A673 (cell line): ENCODE data around the gene ERBIN. TPM values are rescaled to one million over a fixed set of nuclear protein-coding genes. Genes with fewer than 3 reads are reported as not detected.

Experiments used
- BruUV-seq: library from RNA; stranded (reverse); fragments of 400-500 nt; replicated peaks from 2 replicates; lab custom pipeline; 2021; lab: Mats Ljungman, UMichigan
- CTCF ChIA-PET: fragments of 300-600 bp; sonication (Branson Sonifier 250); formaldehyde crosslinking; loops from one replicate; lab custom pipeline; 2022; ENCODE audit warnings: antibody characterized with exemption; lab: Charles Lee
- POLR2A ChIA-PET: fragments of 300-600 bp; sonication (Branson Sonifier 250); formaldehyde crosslinking; loops from one replicate; lab custom pipeline; 2022; ENCODE audit warnings: antibody characterized with exemption; ENCODE audit not compliant: low non-redundant PET; lab: Charles Lee
- DNase-seq: peaks from one replicate; pipeline ENCODE4 v3.0.0-alpha.2; 2015; ENCODE audit warnings: low spot score
- H3K27ac ChIP-seq: fragments of 200-600 bp; sonication (generic); 2 replicates; pipeline ENCODE4 v1.5.1; 2016; ENCODE audit warnings: mixed run types, low read depth, mild to moderate bottlenecking, mixed read lengths, antibody characterized with exemption, low read length; ENCODE audit not compliant: poor library complexity, severe bottlenecking
- H3K27me3 ChIP-seq: fragments of 200-600 bp; sonication (generic); replicated peaks from 2 replicates; pipeline ENCODE4 v1.6.1; 2017; ENCODE audit warnings: mixed run types, low read depth, mild to moderate bottlenecking, mixed read lengths, antibody characterized with exemption, low read length; ENCODE audit not compliant: insufficient read depth, poor library complexity
- H3K36me3 ChIP-seq: fragments of 200-600 bp; sonication (generic); 2 replicates; pipeline ENCODE4 v1.6.1; 2016; ENCODE audit warnings: mixed run types, mild to moderate bottlenecking, mixed read lengths, antibody characterized with exemption, low read length; ENCODE audit not compliant: insufficient read depth, poor library complexity, severe bottlenecking
- H3K4me1 ChIP-seq: fragments of 200-600 bp; sonication (generic); 2 replicates; pipeline ENCODE4 v1.6.1; 2017; ENCODE audit warnings: mixed run types, mild to moderate bottlenecking, mixed read lengths, antibody characterized with exemption, low read length; ENCODE audit not compliant: insufficient read depth, poor library complexity, severe bottlenecking
- H3K4me3 ChIP-seq: fragments of 200-600 bp; sonication (generic); 2 replicates; pipeline ENCODE4 v1.5.1; 2016; ENCODE audit warnings: low read depth, mixed run types, mild to moderate bottlenecking, mixed read lengths, low read length; ENCODE audit not compliant: poor library complexity, severe bottlenecking
- H3K9me3 ChIP-seq: fragments of 200-600 bp; sonication (generic); 2 replicates; pipeline ENCODE4 v1.6.1; 2016; ENCODE audit warnings: mixed run types, low read depth, mild to moderate bottlenecking, mixed read lengths, antibody characterized with exemption, low read length; ENCODE audit not compliant: poor library complexity, severe bottlenecking
- EZH2 ChIP-seq: fragments of 200-600 bp; sonication (generic); IDR thresholded peaks from 2 replicates; pipeline ENCODE4 v1.6.1; 2017; ENCODE audit warnings: borderline replicate concordance, low read depth, mild to moderate bottlenecking, mixed read lengths, antibody characterized with exemption, low read length; ENCODE audit not compliant: poor library complexity, severe bottlenecking
- intact Hi-C: fragments of 100-400 bp; cut with micrococcal nuclease; formaldehyde crosslinking; loops from one replicate; pipeline ENCODE4 v1.10.0; 2022; ENCODE audit not compliant: unreplicated experiment
- total RNA-seq: library from RNA; stranded (reverse); gene quantifications from 2 replicates; pipeline ENCODE4 v1.2.3, GENCODE V29; 2021
- TF ChIP-seq, protein P1 (sequence below): fragments of 300-800, 200-600 bp; sonication (generic); conservative IDR thresholded peaks from 2 replicates; pipeline ENCODE4 v1.5.1; 2017; ENCODE audit warnings: low read depth, mild to moderate bottlenecking, antibody characterized with exemption, low read length, moderate library complexity, mixed read lengths

Gene ERBIN
- total RNA-seq, 1 experiment from 2014 or later = 47.5 TPM

DNA sequence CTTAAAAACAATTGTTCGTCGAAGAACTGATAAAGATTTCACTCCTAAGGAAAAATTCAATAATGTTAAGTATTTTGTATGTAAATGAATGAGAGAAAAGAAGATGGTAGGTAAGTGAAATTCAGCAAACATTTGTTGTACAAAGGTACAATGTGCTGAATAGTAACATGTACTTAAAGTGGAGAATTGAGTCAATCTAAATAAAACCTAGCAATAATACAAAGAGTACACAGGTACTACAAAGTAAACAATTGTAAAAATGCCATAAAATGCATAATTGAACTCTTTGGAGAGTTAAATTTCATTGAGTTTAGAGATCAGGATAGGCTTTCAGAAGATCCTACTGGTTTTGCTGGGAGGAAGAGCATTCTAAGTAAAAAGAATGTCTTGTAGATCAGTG lies 82.9 kb downstream of the ERBIN start:
- intact Hi-C loops = no loop called here
- CTCF ChIA-PET = no interaction called here
- no peak overlapping the region for H3K4me3 ChIP-seq

DNA sequence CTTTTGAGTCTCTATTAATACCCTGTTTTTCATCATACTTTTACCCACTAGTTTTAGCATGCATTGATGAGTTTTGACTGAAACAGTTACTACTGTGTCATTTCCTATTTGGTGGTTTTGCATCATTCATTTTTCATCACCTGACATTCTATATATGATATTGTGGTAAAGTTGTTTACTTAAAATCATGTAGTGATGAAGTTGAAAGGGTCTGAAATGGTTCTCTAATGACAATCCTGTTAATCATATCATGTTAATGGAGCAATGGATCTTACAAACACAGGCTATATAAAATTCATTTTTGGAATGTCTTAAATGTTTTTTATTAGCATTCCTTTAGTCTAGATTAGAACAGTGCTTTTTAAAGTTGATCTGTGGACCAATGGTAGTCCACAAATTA lies 84.1 kb downstream of the ERBIN start:
- CTCF ChIA-PET = no interaction called here
- intact Hi-C loops = no loop called here
- Histone ChIP-seq H3K27me3 (no peaks in the 10 kb centered on the region), H3K36me3 (no peaks in the 10 kb centered on the region), H3K4me3 (no peak overlapping the region), H3K27ac (no peak overlapping the region), H3K4me1 (no peaks in the 10 kb centered on the region), H3K9me3 (no peaks in the 10 kb centered on the region)
- no peak for DNase-seq
- TF ChIP-seq, protein P1, sequence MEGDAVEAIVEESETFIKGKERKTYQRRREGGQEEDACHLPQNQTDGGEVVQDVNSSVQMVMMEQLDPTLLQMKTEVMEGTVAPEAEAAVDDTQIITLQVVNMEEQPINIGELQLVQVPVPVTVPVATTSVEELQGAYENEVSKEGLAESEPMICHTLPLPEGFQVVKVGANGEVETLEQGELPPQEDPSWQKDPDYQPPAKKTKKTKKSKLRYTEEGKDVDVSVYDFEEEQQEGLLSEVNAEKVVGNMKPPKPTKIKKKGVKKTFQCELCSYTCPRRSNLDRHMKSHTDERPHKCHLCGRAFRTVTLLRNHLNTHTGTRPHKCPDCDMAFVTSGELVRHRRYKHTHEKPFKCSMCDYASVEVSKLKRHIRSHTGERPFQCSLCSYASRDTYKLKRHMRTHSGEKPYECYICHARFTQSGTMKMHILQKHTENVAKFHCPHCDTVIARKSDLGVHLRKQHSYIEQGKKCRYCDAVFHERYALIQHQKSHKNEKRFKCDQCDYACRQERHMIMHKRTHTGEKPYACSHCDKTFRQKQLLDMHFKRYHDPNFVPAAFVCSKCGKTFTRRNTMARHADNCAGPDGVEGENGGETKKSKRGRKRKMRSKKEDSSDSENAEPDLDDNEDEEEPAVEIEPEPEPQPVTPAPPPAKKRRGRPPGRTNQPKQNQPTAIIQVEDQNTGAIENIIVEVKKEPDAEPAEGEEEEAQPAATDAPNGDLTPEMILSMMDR = no peak
- TF ChIP-seq EZH2 = no peak
- no TSS peak for BruUV-seq
- POLR2A ChIA-PET = no interaction called here

More for the DNA sequence above, 82.9 kb downstream of the ERBIN start:
- TF ChIP-seq, protein P1 = no peak
- no peak for TF ChIP-seq EZH2
- no peaks in the 10 kb centered on the region for H3K36me3 ChIP-seq
- no peak for DNase-seq
- no peaks in the 10 kb centered on the region for H3K27me3 ChIP-seq
- BruUV-seq = no TSS peak
- POLR2A ChIA-PET = no interaction called here
- H3K9me3 ChIP-seq = no peaks in the 10 kb centered on the region
- H3K27ac ChIP-seq = no peak overlapping the region
- no peaks in the 10 kb centered on the region for H3K4me1 ChIP-seq

DNA sequence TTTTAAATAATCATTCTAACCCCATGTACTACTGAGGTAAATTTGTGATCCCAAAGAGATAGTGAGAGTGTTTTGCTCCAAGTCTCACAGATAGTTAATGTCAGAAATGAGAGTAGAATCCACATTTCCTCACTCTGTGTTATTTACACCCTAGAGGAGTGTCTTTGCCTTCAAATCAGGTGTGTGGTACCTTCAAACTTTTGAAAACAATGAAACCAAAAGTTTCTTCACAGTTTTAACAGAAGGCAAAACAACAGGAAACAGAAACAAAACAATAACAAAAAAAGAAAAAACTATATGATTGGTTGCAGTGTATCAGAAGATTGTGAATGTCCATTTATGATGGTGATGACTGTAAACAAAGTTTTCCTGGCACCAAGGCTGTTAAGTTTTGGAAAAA lies 85.9 kb downstream of the ERBIN start:
- DNase-seq = no peak
- Histone ChIP-seq H3K36me3 (no peaks in the 10 kb centered on the region), H3K27ac (no peak overlapping the region), H3K4me3 (no peak overlapping the region), H3K27me3 (no peaks in the 10 kb centered on the region), H3K9me3 (no peaks in the 10 kb centered on the region), H3K4me1 (no peaks in the 10 kb centered on the region)
- no TSS peak for BruUV-seq
- TF ChIP-seq, protein P1 = no peak
- TF ChIP-seq EZH2 = no peak
- ChIA-PET CTCF (no interaction called here), POLR2A (no interaction called here)
- intact Hi-C loops = no loop called here
